Eye (tissue), 1 donor: ENCODE measurements around the gene QRICH1.
"Not testable (repeated sequence)": the region's sequence is repeated elsewhere in the genome, so short reads cannot be mapped to it uniquely, and the experiment has no call there.

Source experiments
- DNase-seq: peaks from one replicate; pipeline ENCODE4 v3.0.0-alpha.2; 2015

The QRICH1 gene

DNA sequence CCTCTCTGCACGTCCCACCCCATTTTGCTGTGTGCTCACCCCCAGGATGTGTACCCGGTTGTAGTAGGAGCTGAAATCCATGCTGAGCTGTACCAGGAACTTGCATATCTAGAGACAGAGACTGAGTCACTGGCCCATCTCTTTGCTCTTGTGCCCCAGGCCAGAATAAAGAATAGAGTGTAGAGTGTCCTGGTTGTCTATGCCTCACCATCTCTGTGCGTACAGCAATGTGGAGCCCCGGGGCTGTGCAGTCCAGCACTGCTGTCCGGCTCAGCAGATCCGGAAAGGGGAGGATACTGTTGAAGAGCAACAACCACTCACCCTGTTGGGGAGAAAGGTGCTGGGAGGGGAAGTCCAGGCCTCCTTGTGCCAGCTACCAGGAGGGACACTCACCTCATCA, 78.1 kb downstream of the QRICH1 start:
- DNase-seq: no peak

DNA sequence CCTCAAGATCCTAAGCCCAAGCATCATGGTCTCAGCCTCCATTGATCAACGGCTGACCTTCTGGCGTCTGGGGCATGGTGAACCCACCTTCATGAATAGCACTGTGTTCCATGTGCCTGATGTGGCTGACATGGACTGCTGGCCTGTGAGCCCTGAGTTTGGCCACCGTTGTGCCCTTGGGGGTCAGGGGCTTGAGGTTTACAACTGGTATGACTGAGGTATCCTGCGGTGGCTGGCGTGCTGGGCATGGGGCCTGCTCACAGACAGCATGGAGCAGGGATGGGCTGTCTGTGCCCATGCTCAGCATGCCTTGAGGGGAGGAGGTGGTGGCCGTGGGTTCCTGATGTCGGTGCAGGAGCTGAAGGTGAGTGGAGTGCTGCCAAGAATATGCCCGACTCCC, 78.8 kb downstream of the QRICH1 start:
- DNase-seq: no peak

DNA sequence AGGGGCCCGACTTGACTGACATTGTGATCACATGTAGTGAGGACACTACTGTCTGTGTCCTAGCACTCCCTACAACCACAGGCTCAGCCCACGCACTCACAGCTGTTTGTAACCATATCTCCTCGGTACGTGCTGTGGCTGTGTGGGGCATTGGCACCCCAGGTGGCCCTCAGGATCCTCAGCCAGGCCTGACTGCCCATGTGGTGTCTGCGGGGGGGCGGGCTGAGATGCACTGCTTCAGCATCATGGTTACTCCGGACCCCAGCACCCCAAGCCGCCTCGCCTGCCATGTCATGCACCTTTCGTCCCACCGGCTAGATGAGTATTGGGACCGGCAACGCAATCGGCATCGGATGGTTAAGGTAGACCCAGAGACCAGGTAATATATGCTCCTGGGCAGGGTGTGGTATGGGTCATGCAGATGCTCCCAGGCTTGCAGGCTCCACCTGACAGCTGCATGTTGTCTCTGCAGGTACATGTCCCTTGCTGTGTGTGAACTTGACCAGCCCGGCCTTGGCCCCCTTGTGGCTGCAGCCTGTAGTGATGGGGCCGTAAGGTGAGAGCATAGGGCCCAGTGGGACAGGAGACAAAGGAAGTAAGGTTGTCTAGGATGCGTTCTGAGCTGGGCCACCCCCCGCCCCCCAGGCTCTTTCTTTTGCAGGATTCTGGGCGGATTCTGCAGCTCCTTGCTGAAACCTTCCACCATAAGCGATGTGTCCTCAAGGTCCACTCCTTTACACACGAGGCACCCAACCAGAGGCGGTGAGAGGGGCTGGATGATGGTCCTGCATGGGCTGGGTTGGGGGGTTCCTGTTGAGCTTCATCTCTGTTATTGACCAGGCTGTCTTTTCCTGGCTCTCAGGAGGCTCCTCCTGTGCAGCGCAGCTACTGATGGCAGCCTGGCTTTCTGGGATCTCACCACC, 79.9 kb downstream of the QRICH1 start:
- DNase-seq: peak; percentile 48

DNA sequence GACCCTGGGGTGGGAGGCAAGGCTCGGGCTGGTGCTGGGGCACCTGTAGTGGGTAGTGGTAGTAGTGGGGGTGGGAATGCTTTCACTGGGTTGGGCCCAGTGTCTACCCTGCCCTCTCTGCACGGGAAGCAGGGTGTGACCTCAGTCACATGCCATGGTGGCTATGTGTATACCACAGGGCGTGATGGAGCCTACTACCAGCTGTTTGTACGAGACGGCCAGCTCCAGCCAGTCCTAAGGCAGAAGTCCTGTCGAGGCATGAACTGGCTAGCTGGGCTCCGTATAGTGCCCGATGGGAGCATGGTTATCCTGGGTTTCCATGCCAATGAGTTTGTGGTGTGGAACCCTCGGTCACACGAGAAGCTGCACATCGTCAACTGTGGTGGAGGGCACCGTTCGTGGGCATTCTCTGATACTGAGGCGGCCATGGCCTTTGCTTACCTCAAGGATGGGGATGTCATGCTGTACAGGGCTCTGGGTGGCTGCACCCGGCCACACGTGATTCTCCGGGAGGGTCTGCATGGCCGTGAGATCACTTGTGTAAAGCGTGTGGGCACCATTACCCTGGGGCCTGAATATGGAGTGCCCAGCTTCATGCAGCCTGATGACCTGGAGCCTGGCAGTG, 80.6 kb downstream of the QRICH1 start:
- DNase-seq: no peak

DNA sequence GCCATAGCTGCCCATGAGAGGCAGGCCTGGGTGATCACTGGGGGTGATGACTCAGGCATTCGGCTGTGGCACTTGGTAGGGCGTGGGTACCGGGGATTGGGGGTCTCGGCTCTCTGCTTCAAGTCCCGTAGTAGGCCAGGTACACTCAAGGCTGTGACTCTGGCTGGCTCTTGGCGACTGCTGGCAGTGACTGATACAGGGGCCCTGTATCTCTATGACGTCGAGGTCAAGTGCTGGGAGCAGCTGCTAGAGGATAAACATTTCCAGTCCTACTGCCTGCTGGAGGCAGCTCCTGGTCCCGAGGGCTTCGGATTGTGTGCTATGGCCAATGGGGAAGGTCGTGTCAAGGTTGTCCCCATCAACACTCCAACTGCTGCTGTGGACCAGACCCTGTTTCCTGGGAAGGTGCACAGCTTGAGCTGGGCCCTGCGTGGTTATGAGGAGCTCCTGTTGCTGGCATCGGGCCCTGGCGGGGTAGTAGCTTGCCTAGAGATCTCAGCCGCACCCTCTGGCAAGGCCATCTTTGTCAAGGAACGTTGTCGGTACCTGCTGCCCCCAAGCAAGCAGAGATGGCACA, 81.3 kb downstream of the QRICH1 start:
- no peak for DNase-seq

DNA sequence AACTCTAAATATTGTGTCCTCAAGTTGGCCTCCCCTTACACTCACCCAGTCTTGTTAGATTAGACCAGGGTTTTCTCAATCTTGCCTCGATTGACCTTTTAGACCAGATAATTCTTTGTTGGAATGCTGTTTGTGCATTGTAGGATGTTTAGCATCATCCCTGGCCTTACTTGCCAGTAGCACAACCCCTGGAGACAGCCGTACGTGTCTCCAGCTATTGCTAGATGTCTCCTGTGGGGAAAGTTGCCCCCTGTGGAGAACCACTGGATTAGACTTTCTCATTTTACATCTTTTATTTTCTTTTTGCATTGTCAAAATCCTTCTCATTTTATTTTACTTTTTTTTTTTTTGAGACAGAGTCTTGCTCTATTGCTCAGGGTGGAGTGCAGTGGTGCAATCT, 84.5 kb downstream of the QRICH1 start:
- no peak for DNase-seq

DNA sequence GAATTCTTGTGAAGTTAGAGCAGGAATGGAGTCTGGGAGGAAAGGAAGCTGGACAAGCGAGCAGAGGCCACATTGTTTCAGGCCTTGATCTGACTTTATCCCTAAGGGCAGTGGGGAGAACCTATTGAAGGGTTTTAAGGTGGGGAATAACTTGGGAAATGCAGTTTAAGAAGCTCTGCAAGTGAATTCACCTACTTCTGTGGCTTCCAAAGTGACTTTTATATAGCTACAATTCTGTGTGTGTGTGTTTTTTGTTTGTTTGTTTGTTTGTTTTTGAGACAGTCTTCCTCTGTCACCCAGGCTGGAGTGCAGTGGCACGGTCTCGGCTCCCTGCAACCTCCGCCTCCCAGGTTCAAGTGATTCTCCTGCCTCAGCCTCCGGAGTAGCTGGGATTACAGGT, 85.2 kb downstream of the QRICH1 start:
- DNase-seq: not testable (repeated sequence)

DNA sequence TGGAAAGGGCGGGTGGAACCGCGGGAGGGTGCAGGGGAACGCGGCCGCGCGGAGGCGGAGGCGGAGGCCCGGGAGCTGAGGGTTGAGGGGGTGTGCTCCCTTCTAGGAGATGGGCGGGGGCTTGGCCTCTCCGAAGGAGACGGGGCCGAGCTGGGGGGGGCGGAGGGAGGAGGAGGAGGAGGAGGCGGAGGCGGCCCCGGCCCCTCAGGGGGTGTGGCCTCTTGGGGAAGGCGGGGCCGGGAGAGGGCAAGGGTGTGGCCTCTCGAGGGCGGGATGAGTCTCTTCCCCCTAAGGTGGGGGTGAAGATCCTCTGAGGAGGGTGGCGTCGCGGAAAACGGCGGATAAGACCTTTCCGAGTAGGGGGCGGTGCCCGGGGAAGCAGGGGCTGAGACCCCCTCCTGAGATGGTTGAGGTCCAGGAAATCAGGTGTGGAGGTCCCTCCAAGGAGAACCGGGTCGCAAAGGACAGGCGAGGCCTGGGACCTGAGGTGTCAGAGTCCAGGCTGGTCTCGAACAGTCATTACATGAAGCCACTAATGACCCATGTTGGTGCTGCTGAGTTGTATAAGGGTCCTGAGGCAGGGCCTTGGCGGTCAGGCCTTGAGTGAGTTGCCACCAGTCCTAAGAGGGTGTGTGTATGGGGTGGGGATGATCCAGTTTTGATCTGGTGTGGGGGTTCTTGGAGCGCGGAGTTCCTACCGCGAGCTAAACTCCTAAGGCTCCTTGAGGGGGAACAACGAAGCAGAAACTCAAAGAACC, 85.9 kb downstream of the QRICH1 start:
- peak; percentile 93 for DNase-seq

DNA sequence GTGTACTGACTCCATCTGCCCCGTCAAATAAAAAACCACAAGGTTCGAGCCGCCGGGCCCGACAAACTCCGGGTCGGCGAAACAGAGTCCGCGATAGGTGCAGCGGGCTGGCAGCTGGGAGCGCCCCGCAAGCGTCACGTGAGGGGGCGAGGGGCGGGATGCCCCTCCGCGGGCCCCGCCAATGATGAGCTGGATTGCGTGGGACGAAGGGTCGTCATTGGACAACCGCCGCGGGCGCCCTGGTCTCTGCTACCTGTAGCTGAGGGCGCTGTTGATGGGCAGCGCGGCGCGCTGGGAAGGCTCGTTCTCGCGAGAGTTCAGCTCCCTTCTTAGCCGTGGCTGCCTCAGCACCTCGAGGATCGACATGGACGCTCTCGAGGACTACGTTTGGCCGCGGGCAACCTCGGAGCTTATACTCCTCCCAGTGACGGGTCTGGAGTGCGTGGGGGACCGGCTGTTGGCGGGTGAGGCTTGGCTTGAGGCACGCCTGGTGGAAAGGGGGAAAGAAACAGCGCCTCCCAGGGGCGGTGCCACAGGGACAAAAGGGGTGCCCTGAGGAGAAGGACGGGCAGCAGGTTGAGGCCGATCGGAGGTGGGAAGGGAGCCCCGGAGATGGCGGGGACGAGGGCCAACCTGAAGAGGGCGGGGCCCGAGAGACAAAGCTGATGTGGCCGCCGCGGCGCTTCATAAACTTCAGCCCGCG, 86.7 kb downstream of the QRICH1 start, which contains the start of gene WDR6:
WDR6 (plus strand) TSS at position 324 of the 703 bp plus-strand sequence; CDS start at position 365, 41 bp downstream.
- peak; percentile 99 for DNase-seq

DNA sequence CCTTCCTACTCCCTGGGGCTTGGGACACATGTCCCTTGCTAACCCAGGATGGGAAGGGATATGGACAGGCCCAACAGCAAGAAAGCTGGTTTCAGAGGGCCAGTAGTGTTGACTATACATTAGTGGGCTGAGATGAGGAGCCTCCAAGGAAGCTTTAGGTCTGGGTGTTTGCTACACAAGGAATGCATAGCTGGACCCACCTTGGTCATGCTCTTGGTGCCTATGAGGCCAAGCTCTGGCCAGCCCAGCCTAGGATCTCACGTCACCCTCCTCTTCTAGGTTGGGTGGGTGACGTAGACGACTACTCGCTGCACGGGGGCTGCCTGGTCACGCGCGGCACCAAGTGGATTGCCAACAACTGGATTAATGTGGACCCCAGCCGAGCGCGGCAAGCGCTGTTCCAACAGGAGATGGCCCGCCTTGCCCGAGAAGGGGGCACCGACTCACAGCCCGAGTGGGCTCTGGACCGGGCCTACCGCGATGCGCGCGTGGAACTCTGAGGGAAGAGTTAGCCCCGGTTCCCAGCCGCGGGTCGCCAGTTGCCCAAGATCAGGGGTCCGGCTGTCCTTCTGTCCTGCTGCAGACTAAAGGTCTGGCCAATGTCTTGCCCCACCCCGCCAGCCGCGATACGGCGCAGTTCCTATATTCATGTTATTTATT, 87.3 kb downstream of the QRICH1 start:
- DNase-seq: peak; percentile 73

DNA sequence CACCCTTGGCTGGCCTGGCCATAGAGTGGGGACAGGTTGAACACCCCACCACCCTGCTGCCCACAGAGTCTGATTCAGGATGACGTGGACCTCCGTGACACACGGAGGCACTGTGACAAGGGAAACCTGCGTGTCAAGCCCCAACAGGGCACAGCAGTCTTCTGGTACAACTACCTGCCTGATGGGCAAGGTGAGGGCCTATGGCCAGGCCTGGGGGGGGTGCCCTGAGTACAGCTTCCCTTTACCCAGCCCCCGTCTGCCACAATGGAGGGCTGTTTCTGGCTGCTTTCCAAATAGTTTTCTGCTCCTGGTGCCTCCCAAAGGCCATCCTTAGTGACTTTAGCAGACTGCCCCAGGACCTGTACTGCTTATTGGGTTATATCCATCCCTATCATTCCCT, 87.9 kb downstream of the QRICH1 start:
- peak; percentile 19 for DNase-seq

DNA sequence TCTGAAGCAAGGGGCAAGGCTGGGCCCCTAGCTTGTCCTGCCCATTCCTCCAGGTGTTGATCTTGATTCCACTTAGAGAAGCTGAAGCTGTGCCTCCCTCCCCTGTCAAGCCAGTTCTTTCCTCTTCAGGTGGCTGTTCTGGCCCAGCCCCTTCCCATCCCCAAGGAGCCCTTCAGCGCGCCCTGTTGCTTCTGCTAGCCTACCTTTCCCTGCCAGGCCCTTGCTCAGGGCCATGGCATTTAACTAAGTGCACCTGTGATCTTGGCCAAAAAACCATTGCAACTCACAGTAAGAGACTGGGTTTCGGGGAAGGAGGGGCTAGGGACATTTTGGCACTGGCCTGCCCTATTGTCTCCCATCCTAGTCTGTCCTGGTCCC, 88.6 kb downstream of the QRICH1 start:
- no peak for DNase-seq

DNA sequence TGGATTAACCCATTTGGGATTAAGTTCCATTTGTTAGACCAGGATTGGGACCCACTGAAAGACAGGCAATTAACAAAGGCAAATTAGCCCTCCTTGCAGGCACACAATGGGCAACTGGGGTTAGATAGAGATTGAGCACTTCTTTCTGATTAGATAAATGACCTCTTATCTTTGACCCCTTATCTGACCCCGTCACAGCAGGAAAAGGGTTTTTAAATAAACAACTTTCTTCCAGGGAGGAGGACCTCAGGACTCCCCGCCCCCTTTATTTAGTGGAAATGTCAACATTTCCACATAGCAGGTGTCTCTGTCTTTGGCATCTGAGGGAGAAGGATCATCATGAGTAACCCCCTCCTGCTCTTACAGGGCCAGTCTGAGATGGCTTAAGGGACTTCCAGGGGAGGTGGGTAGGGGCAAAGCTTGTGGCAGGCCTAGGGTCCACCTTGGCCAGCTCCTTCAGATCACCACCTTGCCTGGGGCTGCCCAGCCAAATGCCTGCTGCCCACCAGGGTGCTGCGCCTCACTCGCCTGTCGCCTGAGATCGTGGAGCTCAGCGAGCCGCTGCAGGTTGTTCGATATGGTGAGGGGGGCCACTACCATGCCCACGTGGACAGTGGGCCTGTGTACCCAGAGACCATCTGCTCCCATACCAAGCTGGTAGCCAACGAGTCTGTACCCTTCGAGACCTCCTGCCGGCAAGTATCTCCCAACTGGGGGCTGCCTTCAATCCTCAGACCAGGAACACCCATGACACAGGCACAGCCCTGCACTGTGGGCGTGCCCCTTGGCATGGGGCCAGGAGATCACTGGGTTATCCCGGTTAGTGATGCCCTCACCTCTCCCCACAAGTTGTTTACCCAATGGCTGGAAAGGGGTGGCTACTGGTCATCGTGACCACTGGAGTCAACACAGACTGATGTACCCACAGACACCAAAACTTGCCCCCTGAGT, 89.2 kb downstream of the QRICH1 start:
- no peak for DNase-seq

DNA sequence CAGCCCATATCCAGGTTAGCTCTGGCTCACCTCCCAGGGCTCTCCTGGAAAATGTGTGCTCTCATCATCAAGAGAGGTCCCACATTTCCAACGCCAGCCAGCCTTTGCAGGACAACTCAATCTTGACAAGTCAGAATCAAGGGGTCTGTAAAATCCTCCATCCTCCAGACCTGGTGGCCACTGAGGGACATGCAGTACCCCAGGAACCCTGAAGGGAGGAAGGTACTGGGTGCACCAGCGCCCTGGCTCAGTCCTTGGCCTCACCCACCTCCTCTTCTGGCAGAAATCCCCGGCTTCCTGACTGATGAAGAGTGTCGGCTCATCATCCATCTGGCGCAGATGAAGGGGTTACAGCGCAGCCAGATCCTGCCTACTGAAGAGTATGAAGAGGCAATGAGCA, 92.7 kb downstream of the QRICH1 start:
- DNase-seq: no peak

DNA sequence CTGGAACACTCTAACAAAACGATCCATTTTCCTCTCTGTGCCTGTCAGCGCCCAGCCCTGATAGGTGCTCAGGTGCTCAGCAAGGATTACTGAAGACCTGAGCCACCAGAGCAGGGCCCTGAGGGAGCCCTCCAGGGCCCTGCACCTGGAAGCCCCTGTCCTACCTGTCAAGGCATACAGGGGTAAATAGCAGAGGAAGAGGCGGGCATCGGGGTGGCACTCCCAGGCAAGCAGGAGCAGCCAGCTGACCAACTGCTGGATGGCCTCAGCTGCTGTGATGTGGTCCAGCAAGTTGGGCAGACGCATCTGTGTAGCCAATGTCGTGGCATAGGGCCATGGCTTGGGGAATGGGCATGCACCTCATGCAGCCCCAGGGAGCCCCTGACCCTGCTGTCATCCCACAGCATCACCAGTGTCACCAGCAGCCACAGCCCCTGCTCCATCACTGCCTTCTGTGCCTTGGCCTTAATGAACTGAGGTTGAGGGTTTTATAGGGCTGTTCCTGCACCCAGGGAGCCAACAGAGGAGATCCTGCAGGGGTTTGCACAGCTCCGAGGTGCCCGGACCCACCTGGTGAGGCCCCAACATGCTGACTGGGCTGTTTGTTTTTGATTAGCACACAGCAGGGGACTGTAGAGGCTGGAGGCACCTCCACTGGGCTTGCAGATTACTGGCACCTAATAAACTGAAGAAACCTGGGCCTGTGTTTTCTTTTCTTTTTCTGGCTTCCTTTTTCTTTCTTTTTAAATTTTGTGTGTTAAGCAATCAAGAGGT, 94.6 kb downstream of the QRICH1 start:
- no peak for DNase-seq

DNA sequence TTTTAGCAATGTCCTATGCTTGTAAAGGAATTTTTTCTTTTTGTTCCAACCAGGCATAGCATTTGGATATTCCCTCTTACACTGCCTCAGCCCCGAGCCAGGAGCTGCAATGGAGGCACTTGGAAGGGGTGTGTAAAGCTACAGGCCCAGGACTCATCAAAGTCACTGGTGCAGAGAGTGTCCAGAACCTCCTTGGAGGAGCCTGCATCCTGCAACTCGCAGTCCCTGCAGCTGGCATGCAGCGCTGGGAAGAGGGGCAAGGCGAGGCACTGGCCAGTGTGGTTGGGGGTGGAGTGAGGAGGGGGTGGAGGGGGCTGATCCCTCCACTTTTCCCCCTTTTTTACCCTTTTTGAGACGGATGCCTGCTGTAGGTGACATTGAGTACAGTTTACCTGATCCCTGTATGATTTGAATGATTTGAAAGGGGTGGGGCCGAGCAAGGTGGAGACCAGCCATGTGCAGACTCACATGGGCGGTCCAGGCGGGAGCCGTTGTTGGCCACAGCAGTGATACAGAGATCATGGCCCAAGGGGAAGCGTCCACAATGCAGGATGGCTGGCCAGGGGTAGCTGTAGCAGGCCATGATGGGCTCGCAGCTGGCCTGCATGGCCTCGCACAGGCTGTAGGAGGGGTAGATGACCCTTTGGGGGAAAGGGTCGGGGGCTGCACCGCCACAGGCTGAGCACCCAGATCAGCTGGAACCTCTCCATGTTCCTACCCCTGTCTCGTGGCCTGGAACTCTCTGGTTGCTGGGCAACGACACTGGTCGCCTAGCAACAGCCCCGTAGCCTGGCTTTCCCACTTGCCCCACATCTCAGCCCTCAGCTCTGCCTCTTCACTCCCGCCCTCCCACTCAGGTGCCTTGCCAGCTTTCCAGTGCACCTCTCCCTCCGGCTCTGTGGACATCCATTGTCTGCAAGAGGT, 95.9 kb downstream of the QRICH1 start:
- peak; percentile 95 for DNase-seq

DNA sequence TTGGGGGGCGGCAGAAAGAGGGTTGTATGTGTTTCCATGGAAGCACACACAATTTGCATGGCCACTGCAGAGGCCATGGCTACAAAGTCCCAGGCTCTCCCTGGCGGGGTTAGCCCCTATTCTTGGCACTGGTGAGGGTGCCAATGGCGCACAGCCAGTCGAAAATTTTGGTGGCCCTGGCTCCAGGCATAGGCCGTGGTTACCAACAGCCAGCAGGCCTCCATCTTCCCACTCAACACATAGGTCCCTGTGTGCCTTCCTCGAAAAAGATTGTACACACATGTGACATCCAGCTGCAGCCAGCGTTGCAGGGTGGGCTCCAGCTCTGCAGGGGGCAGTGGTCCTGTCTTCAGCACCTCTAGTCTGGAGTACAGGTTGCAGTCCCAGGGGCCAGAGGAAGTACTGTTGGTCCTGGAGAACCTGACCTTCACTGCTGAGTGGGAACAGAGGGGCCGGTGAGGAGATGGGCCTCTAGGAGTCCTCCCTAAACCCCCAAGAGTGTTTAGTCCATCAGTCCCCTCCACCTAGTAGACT, 96.7 kb downstream of the QRICH1 start:
- peak; percentile 33 for DNase-seq

DNA sequence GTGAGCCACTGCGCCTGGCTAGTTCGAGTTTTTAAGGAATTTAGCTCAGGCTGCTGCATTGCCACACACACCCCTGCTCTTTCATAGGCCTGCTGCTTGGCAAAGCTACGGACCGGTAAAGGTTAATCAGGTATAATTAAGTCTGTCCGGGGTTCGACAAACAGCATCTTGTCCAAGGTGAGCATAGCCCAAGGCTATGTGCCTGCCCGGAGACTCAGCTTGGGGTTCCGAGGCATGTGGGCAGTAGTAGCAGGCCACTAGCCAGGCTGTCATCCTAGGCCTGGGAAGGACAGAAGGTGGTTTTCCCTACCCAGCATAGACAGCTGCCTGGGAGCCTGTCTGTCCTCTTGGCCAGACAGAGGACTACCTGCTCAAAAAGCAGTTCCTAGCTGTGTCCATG, 97.2 kb downstream of the QRICH1 start:
- DNase-seq: no peak
